ENCODE results near the gene ADD2.

Gene ADD2

DNA sequence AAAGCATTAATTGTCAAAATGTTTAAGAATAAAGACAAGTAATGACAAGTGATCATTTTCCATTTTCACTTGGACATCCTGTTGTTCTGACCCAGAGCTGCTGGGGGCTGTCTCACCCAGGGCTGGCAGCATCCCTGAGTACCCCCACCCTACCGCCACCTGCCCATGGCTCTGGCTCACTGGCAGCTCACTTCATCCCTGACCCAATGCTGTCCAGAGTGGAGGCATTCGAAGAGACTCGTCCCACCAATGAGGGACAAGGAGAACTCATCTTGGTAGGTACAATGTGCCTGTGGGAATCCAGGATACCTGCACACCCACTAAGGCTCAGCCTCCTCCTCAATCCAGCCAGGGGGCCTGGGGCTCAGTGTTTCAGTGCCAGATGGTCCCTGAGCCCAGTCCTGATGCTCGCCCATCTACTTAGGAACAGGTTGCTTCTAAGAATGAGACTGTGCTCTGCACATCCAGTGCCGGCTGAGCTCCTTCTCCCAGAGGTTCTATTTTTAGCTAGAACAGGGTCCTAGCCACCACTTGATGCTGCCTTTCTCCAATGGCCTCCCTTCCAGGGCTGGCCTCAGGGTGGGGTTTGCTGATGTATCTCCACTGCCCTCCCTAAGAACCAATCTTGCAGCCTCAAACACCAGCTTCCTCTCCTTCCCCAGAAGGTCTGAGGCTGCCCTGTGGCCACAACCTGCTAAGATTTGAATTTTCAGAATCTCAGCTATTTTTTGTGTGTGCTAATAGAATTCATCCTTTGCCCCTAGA lies 53.7 kb downstream of the ADD2 start:
- POLR2A ChIA-PET: no interaction called here
- no peak for TF ChIP-seq CTBP1 (IDR thresholded peaks at IDR 0.05; ENCODE audit: borderline replicate concordance)
- TF ChIP-seq ELF4 (IDR thresholded peaks at IDR 0.05): no peak
- TF ChIP-seq ZNF384 (IDR thresholded peaks at IDR 0.05): no peak
- TF ChIP-seq FOXA1 (IDR thresholded peaks at IDR 0.05): no peak
- TF ChIP-seq SUZ12 (IDR thresholded peaks at IDR 0.05): no peak
- TF ChIP-seq, protein P1, sequence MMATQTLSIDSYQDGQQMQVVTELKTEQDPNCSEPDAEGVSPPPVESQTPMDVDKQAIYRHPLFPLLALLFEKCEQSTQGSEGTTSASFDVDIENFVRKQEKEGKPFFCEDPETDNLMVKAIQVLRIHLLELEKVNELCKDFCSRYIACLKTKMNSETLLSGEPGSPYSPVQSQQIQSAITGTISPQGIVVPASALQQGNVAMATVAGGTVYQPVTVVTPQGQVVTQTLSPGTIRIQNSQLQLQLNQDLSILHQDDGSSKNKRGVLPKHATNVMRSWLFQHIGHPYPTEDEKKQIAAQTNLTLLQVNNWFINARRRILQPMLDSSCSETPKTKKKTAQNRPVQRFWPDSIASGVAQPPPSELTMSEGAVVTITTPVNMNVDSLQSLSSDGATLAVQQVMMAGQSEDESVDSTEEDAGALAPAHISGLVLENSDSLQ (IDR thresholded peaks at IDR 0.05): no peak
- no peak for TF ChIP-seq NFRKB (IDR thresholded peaks at IDR 0.05)
- no peak for TF ChIP-seq L3MBTL2 (conservative IDR thresholded peaks at IDR 0.05)
- TF ChIP-seq FOXM1 (IDR thresholded peaks at IDR 0.05; ENCODE audit: borderline replicate concordance): no peak
- no peak for TF ChIP-seq TARDBP (IDR thresholded peaks at IDR 0.05)
- no peak for TF ChIP-seq ARNT (IDR thresholded peaks at IDR 0.05)
- no peak for TF ChIP-seq LEF1 (IDR thresholded peaks at IDR 0.05; ENCODE audit: borderline replicate concordance)
- no peak for TF ChIP-seq HDGF (IDR thresholded peaks at IDR 0.05; ENCODE audit: borderline replicate concordance)
- TF ChIP-seq BHLHE40 (IDR thresholded peaks at IDR 0.05; ENCODE audit: borderline replicate concordance): no peak
- no peak for TF ChIP-seq FOXK2 (IDR thresholded peaks at IDR 0.05)
- TF ChIP-seq SP1 (IDR thresholded peaks at IDR 0.05): no peak
- DNase-seq (ENCODE audit: extremely low spot score): no peak
- CTCF ChIA-PET: no interaction called here

DNA sequence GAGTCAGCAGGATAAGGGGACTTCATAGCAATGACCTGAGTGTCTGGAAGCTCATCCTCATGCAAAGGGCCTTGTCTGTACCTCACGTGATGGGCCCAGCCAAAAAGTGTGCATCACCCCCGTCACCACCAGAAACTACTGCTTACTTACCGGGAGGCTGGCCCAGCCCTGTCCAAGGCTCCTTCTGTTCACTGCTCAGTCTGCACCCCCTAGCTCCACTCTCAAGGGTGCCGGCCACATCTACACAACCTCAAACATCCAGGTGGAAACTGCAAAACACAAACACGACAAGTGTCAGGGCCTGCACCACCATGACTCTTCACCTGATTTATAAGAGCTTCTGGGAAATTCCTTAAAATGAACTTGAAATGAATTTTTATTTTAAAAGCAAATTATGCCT lies 55.1 kb downstream of the ADD2 start:
- TF ChIP-seq ELF4 (IDR thresholded peaks at IDR 0.05): no peak
- TF ChIP-seq LEF1 (IDR thresholded peaks at IDR 0.05; ENCODE audit: borderline replicate concordance): no peak
- TF ChIP-seq BHLHE40 (IDR thresholded peaks at IDR 0.05; ENCODE audit: borderline replicate concordance): no peak
- no peak for TF ChIP-seq TARDBP (IDR thresholded peaks at IDR 0.05)
- TF ChIP-seq SP1 (IDR thresholded peaks at IDR 0.05): no peak
- TF ChIP-seq SUZ12 (IDR thresholded peaks at IDR 0.05): no peak
- POLR2A ChIA-PET: no interaction called here
- no peak for DNase-seq (ENCODE audit: extremely low spot score)
- CTCF ChIA-PET: no interaction called here

DNA sequence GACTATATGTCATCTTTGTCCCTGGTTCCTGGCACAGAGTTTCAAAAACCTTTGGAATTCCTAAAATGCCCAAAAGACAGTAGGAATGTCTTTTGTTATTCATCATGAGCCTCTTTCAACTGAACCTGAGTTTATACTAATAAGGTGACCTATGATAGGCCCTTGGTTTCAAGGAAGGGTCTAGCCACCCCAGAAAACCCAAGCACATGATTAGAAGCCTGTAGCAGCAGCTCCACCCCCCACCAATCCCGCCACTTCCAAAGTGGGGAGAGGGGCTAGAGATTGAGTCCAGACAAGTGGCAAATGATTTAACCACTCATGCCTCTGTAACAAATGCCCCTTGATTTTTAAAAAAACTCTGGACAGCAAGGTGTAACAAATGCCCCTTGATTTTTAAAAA lies 56.8 kb downstream of the ADD2 start:
- DNase-seq (ENCODE audit: extremely low spot score): no peak
- CTCF ChIA-PET: no interaction called here
- TF ChIP-seq NFRKB (IDR thresholded peaks at IDR 0.05) (no peak), SUZ12 (IDR thresholded peaks at IDR 0.05) (no peak), HDGF (IDR thresholded peaks at IDR 0.05; ENCODE audit: borderline replicate concordance) (no peak), CTBP1 (IDR thresholded peaks at IDR 0.05; ENCODE audit: borderline replicate concordance) (no peak)

DNA sequence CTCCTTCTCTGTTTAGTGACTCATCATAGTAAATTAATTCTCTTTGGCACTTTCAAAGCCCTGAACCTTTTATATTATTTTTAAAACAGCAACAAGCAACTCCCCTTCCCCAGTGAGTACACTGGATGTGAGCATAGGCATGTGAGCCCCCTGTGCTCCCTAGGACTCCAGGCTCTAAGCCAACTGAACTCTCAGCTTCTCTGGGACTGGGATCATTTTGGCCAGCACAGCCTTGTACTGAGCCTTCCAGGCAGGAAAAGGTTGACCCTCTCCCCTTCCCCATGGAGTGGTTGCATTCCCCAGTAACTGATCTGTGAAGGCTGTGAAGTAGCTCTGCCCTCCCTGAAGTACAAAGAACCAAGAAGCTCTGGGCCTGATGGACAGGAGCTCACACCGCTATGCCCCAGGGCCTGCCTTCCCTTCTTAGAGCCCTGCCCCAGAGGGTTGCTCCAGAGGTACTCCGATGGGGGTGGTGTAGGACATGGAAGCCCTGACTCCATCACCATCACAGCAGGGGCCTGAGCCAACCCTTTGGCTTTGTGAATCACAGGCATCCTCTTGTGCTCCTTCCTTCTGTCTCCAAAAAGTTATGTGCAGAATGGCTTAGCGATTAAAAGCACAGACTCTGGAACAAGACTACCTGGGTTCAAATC lies 57.8 kb downstream of the ADD2 start:
- DNase-seq (ENCODE audit: extremely low spot score): no peak
- TF ChIP-seq FOXA1 (IDR thresholded peaks at IDR 0.05): no peak
- TF ChIP-seq TARDBP (IDR thresholded peaks at IDR 0.05): no peak
- no peak for TF ChIP-seq FOXM1 (IDR thresholded peaks at IDR 0.05; ENCODE audit: borderline replicate concordance)
- TF ChIP-seq BHLHE40 (IDR thresholded peaks at IDR 0.05; ENCODE audit: borderline replicate concordance): no peak
- TF ChIP-seq ZNF384 (IDR thresholded peaks at IDR 0.05): no peak
- TF ChIP-seq ELF4 (IDR thresholded peaks at IDR 0.05): no peak
- TF ChIP-seq CTBP1 (IDR thresholded peaks at IDR 0.05; ENCODE audit: borderline replicate concordance): no peak
- no peak for TF ChIP-seq SP1 (IDR thresholded peaks at IDR 0.05)
- TF ChIP-seq, protein P1 (IDR thresholded peaks at IDR 0.05): no peak
- TF ChIP-seq NFRKB (IDR thresholded peaks at IDR 0.05): no peak
- TF ChIP-seq LEF1 (IDR thresholded peaks at IDR 0.05; ENCODE audit: borderline replicate concordance): no peak
- TF ChIP-seq L3MBTL2 (conservative IDR thresholded peaks at IDR 0.05): no peak
- no peak for TF ChIP-seq HDGF (IDR thresholded peaks at IDR 0.05; ENCODE audit: borderline replicate concordance)
- TF ChIP-seq SUZ12 (IDR thresholded peaks at IDR 0.05): no peak
- POLR2A ChIA-PET: no interaction called here
- CTCF ChIA-PET: no interaction called here

More for the DNA sequence above, 56.8 kb downstream of the ADD2 start:
- POLR2A ChIA-PET: no interaction called here

DNA sequence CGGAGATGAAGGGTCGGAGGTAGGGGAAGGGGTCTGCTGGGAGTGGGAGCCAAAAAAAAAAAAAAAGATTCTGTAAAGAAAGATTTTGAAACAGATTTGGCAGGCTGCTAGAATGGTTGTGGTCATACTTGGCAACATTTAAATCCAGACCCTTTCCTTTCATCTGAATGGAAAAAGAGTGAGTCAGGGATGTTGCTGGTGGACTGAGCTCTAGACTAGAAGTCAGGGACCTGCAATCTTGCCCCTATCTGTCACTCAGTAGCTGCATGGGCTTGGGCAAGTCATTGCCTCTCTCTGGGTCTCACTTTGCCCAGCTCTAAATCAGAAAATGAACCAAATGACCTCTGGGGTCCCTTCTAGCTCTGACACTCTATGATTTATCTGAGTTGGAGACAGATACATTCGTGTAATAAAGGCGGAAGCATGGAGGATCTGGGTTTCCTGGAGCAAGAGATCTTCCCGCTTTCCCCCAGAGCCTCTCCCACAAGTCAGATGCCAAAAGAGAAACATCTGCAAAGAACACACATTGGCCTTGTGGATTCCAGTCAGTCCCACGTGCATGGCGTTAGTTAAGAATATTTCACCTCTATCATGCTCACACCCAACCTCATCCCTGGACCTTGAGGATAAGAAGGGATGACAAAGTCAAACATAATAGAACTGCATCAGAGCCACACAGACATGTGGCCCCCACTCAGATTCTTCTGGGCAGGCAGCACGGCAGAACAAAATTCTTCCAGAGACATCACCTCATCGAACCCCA lies 58.5 kb downstream of the ADD2 start:
- no peak for TF ChIP-seq CTBP1 (IDR thresholded peaks at IDR 0.05; ENCODE audit: borderline replicate concordance)
- TF ChIP-seq FOXA1 (IDR thresholded peaks at IDR 0.05): no peak
- TF ChIP-seq ARNT (IDR thresholded peaks at IDR 0.05): no peak
- no peak for TF ChIP-seq L3MBTL2 (conservative IDR thresholded peaks at IDR 0.05)
- no peak for TF ChIP-seq ELF4 (IDR thresholded peaks at IDR 0.05)
- TF ChIP-seq FOXM1 (IDR thresholded peaks at IDR 0.05; ENCODE audit: borderline replicate concordance): no peak
- TF ChIP-seq NFRKB (IDR thresholded peaks at IDR 0.05): no peak
- TF ChIP-seq ZNF384 (IDR thresholded peaks at IDR 0.05): no peak
- no peak for TF ChIP-seq BHLHE40 (IDR thresholded peaks at IDR 0.05; ENCODE audit: borderline replicate concordance)
- no peak for TF ChIP-seq FOXK2 (IDR thresholded peaks at IDR 0.05)
- no peak for TF ChIP-seq SP1 (IDR thresholded peaks at IDR 0.05)
- ChIA-PET CTCF (interaction anchor here (0.6 kb wide), 2 partner anchors 58 to 407 kb away, joined by 3 read pairs; partner anchors contain the start of genes ADD2 and FAM136A), POLR2A (interaction anchor here (0.8 kb wide), 1 partner anchor 59 kb away, joined by 3 read pairs; the partner anchor contains the start of gene ADD2)
- no peak for DNase-seq (ENCODE audit: extremely low spot score)
